ENCODE measurements around the gene ESYT2.

ESYT2 gene

DNA sequence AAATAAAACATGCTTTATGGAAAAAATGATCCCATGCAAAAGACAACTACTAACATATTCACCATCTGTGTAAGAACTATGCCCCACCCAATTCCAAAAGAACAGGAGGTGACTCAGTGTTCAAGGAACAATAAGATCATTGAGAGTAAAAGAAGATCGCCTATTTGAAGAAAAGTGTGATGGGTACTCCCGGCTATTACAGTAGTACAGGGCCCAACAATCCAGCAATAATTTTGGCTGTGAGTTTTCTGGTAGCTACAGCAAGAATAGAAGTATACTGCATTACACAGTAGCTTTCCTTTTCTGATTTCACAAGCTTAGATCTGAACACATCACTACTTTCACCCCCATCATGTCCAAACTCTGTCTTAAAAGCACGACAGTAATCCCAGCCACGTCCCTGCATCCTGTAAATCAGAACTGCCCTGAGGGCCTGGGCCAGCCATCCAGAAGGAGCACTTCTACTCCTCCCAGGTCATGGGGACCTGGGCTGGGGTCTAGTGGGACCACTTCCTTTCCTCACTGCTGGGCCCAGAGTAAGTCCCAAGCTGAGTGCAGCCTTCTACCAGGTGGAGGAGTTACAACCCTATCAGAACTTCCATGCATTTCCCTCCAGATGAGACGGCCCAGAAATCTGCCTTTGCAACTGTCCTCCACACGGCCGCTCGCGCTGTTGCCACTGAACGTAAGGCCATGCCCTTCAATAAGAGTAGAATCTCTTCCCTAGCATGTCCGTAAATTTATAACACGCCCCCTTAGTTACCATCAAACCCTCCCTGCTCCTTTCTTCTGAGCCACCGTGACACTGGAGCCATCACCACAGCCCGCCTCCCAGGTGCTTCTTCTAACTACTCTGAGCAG, 7.9 kb downstream of the ESYT2 start:
- DNase-seq: peak; percentile 13

DNA sequence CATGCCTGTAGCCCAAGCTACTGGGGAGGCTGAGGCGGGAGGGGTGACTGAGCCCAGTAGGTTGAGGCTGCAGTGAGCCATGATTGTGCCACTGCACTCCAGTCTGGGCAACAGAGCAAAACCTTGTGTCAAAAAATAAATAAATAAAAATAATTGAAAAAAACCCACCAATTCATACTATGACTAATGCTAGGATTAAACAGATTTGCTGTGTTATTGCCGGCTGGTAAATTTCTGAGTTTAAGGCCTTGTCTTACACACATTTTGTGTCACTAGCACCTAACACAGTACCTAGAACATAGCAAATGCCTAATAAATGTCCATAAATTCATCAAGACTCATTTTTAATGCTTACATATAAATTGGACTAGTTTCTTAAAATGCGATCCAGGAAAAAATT, 8.7 kb downstream of the ESYT2 start:
- no peak for DNase-seq

DNA sequence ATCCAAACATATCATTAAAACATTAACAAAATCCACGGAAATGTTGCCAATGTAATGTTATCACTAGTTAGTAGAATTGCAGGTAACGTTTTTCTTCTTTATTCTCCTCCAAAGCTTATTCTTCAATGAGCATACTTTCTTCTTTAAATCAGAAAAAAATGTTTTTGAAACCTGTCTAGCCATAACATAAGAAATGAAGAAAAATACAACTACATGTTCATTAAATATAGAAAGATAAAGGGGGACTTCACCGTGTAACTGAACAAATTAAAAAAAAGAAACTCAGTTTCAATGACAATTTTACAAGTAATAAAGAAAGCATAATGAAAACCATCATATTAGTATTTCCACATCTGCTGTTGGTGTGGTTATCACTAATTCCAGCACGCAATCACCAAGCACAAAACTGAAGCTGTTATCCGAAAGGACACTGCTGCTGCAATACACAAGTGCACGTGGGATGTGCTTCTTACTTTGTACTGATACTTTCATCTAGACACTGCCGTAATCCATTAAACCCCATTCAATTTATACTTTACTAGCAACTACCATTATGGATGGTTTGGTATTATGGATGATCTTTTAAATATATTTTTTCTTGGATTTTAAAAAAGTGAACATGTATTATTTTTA, 9.6 kb downstream of the ESYT2 start:
- no peak for DNase-seq

DNA sequence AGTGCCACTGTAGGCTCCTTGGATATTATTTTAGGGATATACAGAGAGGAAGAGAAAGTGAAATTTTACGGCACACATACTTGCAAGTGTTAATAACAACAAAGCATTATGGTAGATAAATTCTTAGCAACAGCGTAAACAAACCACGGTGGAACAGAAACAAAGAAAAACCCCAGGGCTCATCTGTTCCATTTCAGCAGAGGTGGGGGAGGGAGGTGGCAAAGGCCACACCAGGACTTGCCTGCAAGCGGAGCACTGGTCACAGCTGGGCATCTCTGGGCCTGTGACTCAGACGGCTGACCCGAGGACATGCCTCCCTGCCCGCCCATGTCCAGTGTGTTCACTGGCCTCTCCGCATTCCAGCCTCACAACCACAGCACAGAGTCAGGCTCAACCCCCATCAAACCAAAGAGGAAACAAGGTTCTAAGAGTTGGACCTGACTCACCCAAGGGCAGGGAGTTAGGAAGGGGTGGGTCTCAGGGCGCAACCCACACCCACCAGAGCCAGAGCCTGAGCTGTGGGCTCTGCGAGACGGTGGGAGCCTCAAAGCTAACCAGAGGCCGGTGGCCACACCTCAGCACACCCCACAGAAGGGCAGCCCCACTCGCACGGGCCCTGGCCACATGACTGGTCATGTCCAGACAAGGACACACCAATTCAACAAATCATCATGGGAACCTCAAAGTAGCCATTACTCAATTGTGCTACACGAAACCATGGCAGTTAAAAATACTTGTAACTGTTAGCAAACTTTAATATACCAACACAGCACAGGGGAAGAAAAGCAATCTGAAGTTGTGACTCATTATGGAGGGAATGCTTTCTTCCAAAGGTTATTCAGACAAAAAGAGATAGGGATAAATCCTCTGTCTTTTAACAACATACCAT, 10.7 kb downstream of the ESYT2 start:
- no peak for DNase-seq

DNA sequence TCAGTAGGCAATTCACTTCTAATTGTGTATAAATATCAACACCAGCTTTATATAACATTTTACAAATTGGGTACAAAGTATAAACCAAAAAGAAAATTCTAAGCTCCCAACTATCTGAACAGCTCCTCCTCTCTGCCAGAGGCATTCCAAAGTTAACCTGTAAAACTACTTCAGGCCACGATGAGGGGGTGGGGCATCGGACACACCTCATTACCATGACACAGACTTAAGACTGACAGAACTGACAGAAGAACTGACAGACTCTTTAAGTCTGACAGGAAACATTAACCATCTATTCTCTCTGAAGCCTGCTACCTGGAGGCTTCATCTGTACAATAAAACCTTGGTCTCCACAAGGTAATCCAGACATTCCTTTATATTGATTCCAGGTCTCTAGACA, 12.3 kb downstream of the ESYT2 start:
- no peak for DNase-seq

DNA sequence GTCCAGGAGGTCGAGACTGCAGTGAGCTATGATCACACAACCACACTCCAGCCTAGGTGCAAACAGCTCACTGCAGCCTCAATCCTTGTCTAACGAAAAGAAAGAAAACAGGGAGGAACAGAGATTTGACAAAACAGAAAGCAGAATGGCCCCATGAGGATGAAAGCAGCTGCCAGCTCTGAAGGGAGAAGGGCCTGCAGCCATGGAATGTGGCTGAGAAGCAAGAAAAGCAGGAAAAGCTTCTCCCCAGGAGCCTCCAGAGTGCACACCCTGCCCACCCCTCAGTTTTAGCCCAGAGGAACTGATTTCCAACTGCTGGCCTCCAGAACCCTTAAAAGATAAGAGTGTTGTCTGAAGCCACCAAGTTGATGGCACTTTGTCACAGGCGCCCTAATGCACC, 13.0 kb downstream of the ESYT2 start:
- DNase-seq: no peak

DNA sequence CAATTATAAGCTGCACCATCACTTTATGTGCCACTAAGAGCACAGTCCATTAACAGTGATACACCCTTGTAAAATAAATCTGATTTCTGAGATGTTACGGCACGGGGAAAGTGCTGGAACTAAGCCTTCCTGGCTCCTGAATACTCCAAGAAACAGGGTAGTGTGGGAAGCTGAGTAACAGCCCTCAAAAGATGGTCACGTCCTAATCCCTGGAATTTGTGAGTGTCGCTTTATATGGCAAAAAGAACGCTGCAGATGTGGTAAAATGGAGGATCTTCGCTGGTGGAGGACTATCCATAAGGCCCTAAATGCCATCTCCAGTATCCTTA, 13.5 kb downstream of the ESYT2 start:
- DNase-seq: no peak

DNA sequence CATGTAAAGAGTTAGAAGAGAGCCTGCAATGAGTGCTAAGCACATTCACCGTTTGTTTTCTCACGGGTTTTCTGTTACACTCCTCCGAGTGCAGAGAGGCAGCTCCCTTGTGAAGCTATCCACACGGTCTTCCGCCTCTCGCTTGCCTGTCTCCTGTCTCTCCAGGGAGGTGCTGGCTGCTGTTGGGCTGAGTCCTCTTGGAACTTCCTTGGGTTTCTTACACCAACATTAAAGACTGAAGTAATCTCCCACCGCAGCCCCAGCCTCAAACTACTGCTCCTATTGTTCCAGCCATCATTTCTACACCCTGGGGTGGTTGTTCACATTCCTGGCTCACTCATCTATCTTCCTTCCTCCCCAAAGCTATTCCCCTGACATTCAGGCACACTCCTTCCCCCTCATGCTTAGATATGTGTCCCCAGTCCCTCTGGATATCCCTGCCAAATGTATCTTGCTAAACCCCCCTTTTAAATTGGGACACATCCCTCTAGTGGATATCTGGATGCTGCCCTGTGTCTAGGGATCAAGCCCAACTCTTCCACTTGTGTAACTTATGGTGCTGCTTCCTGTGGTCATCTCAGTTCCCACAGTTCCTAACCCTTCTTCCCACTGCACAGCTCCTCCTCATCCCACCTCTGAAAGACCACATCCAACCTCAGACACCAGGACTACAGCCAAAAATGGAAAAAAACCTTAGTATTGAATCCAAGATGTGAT, 14.1 kb downstream of the ESYT2 start:
- no peak for DNase-seq

DNA sequence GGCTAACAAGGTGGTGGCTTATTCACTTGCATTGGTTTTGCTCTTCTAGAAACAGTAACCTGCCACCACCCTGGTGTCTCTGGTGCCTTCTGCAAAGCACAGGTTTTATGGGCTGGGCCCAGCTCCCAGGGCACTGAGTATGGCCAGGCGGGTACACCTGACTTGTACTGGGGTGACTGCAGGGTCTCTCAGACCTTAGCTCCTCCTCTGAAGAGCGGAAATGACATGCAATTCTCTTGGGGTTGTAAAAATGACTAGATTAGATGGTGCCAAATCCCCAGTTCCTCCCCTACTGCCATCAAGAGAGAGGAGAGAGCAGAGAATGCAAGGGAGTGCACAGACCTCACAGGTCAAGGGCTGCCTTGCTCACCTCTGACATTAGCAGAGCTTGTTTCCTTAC, 14.7 kb downstream of the ESYT2 start:
- no peak for DNase-seq

DNA sequence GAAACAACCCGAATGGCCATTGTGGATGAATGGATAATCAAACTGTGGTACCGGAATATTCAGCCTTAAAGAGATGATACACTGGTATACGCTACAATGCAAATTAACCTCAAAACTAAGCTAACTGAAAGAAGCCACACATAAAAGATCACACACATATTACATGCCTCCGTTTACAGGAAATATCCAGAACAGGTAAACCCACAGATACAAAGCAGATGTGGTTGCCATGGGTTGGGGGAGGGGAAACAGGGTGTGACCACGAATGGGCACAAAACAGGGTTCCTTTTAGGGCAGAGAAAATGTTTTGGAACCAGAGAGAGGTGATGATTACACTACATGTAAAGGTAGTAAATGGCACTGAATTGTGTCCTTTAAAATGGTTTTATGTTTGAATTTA, 16.6 kb downstream of the ESYT2 start:
- no peak for DNase-seq

DNA sequence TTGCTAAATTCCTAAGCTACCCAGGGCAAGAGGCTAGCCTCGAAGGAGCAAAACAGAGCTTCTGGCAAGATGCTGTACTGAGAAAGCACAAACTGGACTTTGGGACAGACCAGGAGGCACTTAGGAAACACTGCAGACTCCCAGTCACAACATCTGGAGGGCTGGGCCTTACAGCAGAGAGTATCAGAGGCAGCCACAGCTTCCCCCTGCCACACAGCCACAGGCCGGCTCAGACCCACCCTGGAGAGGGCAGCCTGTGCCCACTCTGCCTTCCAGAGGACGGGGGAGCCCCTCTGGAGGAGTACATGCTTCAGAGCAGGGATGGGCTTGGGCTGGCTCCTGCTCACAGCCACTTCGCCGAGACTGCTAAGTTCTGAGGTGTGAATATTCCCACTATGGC, 17.4 kb downstream of the ESYT2 start:
- DNase-seq: no peak

DNA sequence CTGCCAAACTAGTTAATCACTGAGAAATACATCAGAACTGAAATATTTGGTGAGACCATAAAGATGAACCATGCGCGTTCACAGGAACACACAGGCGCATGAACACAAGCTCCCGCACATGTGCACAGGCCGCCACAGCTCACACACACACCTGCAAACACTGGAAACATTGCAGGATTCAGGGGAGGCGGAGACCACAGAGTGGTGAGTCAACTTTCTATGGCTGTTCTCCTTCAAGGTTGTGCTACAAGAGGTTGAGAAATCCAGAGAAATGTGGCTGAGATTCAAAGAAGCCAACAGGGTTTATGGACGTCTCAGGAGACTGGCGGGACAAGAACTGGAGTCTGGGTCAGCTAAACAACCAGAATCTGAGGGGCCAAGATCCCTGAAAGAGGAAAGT, 17.8 kb downstream of the ESYT2 start:
- DNase-seq: no peak

DNA sequence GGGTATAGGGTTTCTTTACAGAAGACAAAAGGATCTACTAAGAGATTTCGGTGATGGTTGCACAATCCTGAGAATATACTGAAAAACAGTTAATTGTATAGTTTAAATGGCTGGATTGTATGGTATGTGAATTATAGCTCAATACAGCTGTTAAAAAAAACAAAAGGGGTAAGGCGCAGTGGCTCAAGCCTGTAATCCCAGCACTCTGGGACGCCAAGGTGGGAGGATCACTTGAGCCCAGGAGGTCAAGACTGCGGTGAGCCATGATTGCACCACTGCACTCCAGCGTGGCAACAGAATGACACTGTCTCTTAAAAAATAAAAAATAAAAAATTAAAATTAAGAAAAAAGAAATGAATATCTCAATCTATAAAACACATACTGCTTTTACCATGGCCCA, 18.5 kb downstream of the ESYT2 start:
- DNase-seq: no peak

DNA sequence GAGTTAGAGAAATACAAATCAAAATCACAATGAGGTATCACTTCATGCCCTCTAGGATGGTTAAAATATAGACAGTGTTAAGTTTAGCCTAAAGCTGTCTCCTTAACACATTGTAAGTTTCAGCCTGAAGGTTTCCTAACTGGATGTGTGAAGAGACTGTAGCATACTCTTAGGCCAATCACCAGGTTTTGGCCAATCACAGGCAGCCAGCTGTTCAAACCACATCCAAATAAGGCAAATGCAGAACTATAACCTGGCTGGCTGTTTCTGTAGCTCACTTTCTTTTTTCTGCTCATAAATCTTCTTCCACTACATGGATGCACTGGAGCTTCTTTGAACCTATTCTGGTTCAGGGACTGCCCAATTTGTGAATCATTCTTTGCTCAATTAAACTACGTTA, 19.7 kb downstream of the ESYT2 start:
- DNase-seq: no peak

DNA sequence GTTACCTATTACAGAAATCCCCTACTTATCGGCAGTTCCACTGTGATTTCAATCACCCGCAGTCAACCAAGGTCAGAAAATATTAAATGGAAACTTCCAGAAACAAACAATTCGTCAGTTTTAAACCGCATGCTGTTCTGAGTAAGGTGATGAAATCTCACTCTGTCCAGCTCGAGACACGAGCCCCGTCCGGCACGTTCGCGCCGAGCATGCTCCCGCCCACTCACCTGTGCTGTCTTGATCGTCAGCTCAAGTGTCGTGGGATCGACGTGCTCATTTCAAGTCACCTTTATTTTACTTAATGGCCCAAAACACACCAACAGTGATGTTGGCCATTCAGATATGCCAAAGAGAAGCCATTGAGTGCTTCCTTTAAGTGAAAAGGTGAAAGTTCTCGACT, 21.2 kb downstream of the ESYT2 start:
- no peak for DNase-seq

DNA sequence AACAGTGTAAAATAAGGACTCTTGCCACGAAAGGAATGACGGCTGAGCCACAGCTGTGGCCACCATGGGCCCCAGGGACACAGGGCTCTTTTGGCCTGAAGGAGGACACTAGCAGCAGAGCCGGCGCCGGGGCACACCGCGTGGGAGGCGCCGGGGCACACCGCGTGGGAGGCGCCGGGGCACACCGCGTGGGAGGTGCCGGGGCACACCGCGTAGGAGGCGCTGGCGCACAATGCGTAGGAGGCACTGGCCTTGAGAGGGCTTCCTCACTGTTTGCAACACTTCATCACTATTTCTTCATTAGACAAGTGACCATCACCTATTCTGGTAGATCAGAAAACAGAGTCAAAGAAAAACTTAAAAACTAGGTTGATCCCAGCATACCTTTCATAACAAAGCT, 23.4 kb downstream of the ESYT2 start:
- DNase-seq: no peak

DNA sequence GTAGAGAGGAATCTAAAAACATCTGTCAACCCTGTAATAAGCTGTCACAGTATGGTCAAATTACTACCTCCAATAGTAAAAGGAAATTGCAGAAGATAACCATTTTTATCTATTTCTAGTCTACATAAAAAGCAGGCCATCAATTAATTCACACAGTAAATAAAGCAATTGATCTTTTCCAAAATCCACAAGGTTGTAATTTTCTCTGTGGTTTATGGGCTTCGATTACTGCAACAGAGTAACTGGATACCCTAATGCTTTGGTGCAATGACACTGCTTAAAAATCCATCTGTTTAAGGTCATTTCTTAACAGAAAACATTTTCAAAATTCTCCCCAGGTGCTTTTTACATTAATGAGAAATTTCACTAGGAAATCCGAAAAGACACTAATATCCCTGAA, 23.9 kb downstream of the ESYT2 start:
- no peak for DNase-seq

DNA sequence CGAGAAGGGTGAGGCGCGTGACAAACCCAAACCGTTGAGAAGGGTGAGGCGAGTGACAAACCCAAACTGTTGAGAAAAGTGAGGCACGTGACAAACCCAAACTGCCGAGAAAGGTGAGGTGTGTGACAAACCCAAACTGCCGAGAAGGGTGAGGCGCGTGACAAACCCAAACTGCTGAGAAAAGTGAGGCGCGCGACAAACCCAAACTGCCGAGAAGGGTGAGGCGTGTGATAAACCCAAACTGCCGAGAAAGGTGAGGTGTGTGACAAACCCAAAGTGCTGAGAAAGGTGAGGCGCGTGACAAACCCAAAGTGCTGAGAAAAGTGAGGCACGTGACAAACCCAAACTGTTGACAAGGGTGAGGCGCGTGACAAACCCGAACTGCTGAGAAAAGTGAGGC, 25.0 kb downstream of the ESYT2 start:
- DNase-seq: no peak

DNA sequence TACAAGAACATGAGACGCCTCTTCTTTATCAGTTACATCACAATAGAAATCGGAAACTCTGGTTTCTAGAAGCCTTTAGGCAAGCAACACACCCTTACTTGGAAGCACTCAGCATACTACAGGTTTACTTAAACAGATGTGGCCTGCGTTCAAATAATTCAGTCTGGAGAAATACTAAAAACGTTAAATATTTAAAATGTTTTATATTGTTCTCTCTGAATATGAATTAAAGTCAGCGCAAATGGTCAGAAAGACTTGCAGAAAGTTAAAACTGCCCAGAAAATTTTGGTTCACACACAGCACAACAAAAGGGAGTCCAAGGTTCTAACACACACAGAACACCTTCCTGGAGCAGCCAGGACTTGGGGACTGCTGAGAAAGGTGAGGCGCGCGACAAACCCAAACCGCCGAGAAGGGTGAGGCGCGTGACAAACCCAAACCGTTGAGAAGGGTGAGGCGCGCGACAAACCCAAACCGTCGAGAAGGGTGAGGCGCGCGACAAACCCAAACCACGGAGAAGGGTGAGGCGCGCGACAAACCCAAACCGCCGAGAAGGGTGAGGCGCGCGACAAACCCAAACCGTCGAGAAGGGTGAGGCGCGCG, 25.8 kb downstream of the ESYT2 start:
- DNase-seq: no peak

DNA sequence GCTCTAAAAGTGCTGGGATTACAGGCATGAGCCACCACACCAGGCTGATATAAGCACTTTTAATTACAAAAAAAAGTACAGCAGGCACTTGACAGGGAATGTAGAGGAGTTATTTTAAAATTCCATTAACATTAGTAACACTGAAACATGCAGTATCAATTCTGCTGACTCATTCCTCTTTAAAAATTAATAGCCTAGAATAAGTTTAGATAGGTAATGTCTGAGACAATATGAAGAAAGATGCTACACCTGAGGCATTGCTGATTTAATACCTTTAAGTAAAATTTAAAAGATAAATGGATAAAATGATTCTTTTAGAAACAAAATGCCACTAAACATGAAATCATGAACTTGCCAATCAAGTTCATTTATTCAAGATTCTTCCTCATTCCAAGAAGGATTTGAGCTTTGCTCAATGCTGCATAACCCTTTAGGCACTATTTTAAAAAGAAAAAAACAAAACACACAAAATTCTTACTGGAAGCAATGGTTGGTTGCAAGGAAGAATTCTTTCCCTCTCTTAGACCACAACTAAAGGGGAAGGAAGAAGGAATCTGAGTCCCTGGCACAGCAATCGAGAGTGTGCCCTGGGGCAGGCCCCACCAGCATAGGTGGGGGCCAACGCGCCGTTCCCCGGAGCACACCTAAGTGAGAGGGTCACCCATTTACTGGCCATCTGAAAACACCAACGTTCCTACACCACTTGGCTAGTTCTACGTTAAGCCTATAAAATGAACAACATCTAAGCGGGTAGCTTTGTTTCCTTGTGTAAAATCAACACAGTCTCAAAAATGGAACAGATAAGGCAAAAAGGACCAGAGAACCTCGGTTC, 26.6 kb downstream of the ESYT2 start:
- DNase-seq: no peak

DNA sequence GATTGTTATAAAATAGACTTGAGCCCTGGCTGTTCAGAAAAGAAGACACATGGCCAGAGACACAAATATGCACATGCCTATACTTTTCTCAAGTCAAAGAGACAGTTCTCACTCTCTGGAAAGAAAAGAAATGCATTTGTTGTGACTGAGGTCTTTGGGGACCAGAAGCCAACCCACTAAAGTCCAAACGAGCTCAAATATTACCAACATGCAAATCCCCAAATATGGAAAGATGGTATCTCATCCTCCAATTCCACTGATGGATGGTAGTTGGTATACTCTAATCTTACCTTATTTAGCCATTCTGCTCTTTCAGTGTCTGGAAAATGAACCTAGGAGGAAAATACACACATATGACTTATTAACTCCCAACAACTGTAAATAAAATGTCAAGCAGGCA, 30.6 kb downstream of the ESYT2 start:
- DNase-seq: no peak

DNA sequence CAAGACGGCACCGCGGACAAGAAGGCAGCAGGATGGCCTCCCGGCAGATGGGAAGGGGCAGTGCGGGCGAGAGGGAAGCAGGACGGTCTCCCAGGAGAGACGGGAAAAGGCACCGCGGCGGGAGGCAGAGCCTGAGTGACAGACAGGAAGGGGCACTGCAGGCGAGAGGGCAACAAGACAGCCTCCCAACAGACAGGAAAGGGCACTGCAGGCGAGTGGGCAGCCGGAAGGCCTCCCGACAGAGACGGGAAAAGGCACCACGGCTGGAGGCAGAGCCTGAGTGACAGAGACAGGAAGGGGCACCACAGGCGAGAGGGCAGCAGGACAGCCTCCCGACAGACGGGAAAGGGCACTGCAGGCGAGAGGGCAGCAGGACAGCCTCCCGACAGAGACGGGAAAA, 32.6 kb downstream of the ESYT2 start:
- no peak for DNase-seq

Measured in KG1 (cell line).